GM21717 (cell line): ENCODE data around the gene CYP26A1.

Source experiments
- ATAC-seq: cut with Tn5 transposase; IDR thresholded peaks from one replicate; pipeline ENCODE4 v1.9.1; 2021; ENCODE audit warnings: mild to moderate bottlenecking, moderate library complexity; ENCODE audit not compliant: unreplicated experiment

The CYP26A1 gene

DNA sequence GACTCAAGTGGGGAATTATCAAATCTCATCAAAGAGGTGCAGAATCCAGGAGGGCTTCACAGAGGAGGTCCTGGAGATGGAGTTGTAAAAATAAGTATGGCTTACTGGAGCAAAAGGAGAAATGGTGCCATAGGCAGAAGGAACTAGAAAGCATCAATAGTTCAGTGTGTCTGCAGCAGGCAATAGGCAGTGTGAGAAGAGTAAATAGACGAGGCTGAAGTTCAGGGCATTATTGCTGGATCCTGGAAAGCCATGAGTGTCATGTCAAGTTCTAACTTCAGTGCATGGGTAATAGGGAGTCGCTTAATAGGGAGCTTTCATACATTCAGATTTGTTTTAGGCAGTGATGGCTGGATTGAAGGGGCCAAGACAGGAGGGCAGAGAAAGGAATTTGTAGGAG lies 39.3 kb downstream of the CYP26A1 start:
- no peak for ATAC-seq

- ATAC-seq = no peak
These were observed 42.1 kb downstream of the CYP26A1 start for GRCh38 chr10:93115661-93116383.

DNA sequence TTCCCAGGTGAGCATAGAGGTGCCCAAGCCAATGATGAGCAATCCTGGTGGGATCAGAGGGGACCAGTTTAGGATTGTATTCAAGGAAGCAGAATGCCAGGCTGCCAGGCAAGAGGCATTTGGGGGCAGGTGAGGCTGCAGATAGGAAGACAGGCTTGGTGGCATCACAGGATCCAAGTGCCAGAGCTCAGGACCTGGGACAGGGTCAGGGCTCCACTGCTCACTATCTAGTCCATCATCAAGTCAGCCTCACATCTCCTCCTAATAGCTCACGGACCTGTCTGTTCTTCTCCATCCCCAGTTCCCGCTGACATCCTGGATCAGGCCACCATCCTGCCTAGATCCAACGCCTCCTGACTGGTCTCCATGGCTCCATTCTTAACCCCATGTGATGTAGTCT lies 47.6 kb downstream of the CYP26A1 start:
- ATAC-seq = no peak

GRCh38 chr10:93123766-93124165 lies 50.1 kb downstream of the CYP26A1 start:
- no peak for ATAC-seq

GRCh38 chr10:93124580-93125318 lies 51.1 kb downstream of the CYP26A1 start:
- peak; percentile 73 for ATAC-seq

DNA sequence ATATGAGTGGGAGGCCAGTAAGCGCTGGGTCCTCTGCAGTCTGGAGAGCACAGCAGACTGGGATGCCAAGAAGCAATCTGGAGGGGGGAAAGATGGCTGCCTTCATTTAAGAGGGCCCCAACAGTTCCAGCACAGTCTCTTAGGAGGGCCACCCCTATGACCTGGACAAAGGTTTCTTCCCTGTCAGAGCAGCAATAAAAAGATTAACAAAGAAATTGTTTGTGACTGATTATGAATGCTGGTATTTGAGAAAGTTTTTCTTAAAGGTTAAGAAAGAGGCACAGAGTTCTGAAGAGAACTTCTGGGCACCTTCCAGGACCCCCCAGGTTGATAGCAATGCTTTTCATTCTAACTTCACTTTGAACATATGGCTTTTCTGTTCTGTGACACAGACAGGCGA lies 52.3 kb downstream of the CYP26A1 start:
- ATAC-seq = no peak

- ATAC-seq = no peak
These were observed 52.9 kb downstream of the CYP26A1 start for GRCh38 chr10:93126483-93127052.
